ENCODE data around the gene SLC9A1.

The SLC9A1 gene

GRCh38 chr1:27086026-27086425, 68.9 kb downstream of the SLC9A1 start:
- Histone ChIP-seq H2AFZ (ENCODE audit: low read depth) (no peak overlapping the region), H3K27ac (no peak overlapping the region), H4K20me1 (ENCODE audit: insufficient read depth) (no peaks in the 10 kb centered on the region), H3K9ac (no peak overlapping the region), H3K79me2 (ENCODE audit: insufficient read depth, low read depth) (no peaks in the 10 kb centered on the region), H3K4me1 (ENCODE audit: low read depth, poor library complexity, severe bottlenecking) (no peaks in the 10 kb centered on the region), H3K27me3 (ENCODE audit: insufficient read depth, low read depth) (no peaks in the 10 kb centered on the region), H3K4me3 (IDR thresholded peaks at IDR 0.05; ENCODE audit: insufficient read depth, low read depth, low read length) (no peak overlapping the region), H3K36me3 (ENCODE audit: insufficient read depth) (no peaks in the 10 kb centered on the region), H3K4me2 (no peak overlapping the region)
- TF ChIP-seq CTCF (conservative IDR thresholded peaks at IDR 0.05; ENCODE audit: low read depth, low read length): no peak

- H3K79me2 ChIP-seq (ENCODE audit: insufficient read depth, low read depth): no peaks in the 10 kb centered on the region
- no peaks in the 10 kb centered on the region for H4K20me1 ChIP-seq (ENCODE audit: insufficient read depth)
- no peak overlapping the region for H3K27ac ChIP-seq
- no peaks in the 10 kb centered on the region for H3K4me1 ChIP-seq (ENCODE audit: low read depth, poor library complexity, severe bottlenecking)
- H2AFZ ChIP-seq (ENCODE audit: low read depth): no peak overlapping the region
- no peaks in the 10 kb centered on the region for H3K36me3 ChIP-seq (ENCODE audit: insufficient read depth)
- no peaks in the 10 kb centered on the region for H3K27me3 ChIP-seq (ENCODE audit: insufficient read depth, low read depth)
- H3K4me3 ChIP-seq (IDR thresholded peaks at IDR 0.05; ENCODE audit: insufficient read depth, low read depth, low read length): no peak overlapping the region
- H3K4me2 ChIP-seq: no peak overlapping the region
- no peak for TF ChIP-seq CTCF (conservative IDR thresholded peaks at IDR 0.05; ENCODE audit: low read depth, low read length)
- H3K9ac ChIP-seq: no peak overlapping the region
Observed at GRCh38 chr1:27084107-27084506, 70.8 kb downstream of the SLC9A1 start.

GRCh38 chr1:27077968-27078367, 77.0 kb downstream of the SLC9A1 start:
- no peak overlapping the region for H3K4me2 ChIP-seq
- no peak for TF ChIP-seq CTCF (conservative IDR thresholded peaks at IDR 0.05; ENCODE audit: low read depth, low read length)
- H2AFZ ChIP-seq (ENCODE audit: low read depth): no peak overlapping the region
- no peak overlapping the region for H3K9ac ChIP-seq
- H3K27ac ChIP-seq: no peak overlapping the region
- no peak overlapping the region for H3K4me3 ChIP-seq (IDR thresholded peaks at IDR 0.05; ENCODE audit: insufficient read depth, low read depth, low read length)
- H3K36me3 ChIP-seq (ENCODE audit: insufficient read depth): no peaks in the 10 kb centered on the region
- H4K20me1 ChIP-seq (ENCODE audit: insufficient read depth): no peaks in the 10 kb centered on the region
- H3K4me1 ChIP-seq (ENCODE audit: low read depth, poor library complexity, severe bottlenecking): no peaks in the 10 kb centered on the region
- no peaks in the 10 kb centered on the region for H3K79me2 ChIP-seq (ENCODE audit: insufficient read depth, low read depth)
- H3K27me3 ChIP-seq (ENCODE audit: insufficient read depth, low read depth): peaks cover 2% of the 10 kb centered on the region; the same call in 1 of the 2 replicates

GRCh38 chr1:27076803-27077202, 78.1 kb downstream of the SLC9A1 start:
- Histone ChIP-seq H3K27ac (no peak overlapping the region), H4K20me1 (ENCODE audit: insufficient read depth) (no peaks in the 10 kb centered on the region), H3K4me3 (IDR thresholded peaks at IDR 0.05; ENCODE audit: insufficient read depth, low read depth, low read length) (no peak overlapping the region), H3K36me3 (ENCODE audit: insufficient read depth) (no peaks in the 10 kb centered on the region), H3K27me3 (ENCODE audit: insufficient read depth, low read depth) (peaks cover 2% of the 10 kb centered on the region; the same call in 1 of the 2 replicates), H2AFZ (ENCODE audit: low read depth) (no peak overlapping the region), H3K79me2 (ENCODE audit: insufficient read depth, low read depth) (no peaks in the 10 kb centered on the region), H3K4me2 (no peak overlapping the region), H3K9ac (no peak overlapping the region), H3K4me1 (ENCODE audit: low read depth, poor library complexity, severe bottlenecking) (no peaks in the 10 kb centered on the region)
- no peak for TF ChIP-seq CTCF (conservative IDR thresholded peaks at IDR 0.05; ENCODE audit: low read depth, low read length)
